ENCODE results near the gene EFNA2. TPM values are rescaled to one million over a fixed set of nuclear protein-coding genes. Genes with fewer than 3 reads are reported as not detected.

The EFNA2 gene
- total RNA-seq, 1 donor from 2014 or later, result 17.6 TPM

DNA sequence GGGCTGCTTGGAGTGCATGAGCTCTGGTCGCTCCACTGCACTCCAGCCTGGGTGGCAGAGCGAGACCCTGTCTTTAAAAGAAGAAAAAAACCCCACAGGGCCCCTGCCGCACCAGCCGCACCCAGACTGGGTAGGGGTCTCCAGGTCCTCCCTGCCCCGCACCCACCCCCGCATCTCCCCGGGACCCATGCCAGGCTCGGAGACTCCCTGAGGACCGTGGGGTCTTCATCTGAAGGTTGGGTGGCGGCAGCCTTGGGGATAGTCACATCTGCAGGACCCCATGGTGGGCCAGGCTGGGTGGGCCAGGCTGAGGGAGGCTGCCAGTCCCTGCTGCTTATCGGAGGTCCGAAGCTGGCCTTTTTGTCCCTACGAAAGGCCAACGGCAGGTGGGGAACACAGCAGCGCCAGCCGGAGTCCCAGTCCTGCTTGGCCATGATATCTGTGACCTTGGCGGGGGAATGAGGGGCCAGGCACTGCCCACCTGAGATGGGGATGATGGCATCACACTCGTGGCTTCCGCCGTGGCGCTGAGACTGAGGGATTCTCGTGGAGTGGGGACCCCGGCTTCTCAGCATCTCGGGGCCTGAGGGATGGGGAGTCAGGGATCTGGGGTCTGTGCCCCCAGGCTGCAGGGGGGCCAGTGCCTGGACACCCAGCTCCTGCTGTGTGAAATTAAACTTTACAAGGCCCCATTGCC is 11.1 kb downstream of the EFNA2 start:
- TF ChIP-seq, protein P1, sequence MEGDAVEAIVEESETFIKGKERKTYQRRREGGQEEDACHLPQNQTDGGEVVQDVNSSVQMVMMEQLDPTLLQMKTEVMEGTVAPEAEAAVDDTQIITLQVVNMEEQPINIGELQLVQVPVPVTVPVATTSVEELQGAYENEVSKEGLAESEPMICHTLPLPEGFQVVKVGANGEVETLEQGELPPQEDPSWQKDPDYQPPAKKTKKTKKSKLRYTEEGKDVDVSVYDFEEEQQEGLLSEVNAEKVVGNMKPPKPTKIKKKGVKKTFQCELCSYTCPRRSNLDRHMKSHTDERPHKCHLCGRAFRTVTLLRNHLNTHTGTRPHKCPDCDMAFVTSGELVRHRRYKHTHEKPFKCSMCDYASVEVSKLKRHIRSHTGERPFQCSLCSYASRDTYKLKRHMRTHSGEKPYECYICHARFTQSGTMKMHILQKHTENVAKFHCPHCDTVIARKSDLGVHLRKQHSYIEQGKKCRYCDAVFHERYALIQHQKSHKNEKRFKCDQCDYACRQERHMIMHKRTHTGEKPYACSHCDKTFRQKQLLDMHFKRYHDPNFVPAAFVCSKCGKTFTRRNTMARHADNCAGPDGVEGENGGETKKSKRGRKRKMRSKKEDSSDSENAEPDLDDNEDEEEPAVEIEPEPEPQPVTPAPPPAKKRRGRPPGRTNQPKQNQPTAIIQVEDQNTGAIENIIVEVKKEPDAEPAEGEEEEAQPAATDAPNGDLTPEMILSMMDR (conservative IDR thresholded peaks at IDR 0.05), result no peak
- no peak for DNase-seq (ENCODE audit: extremely low spot score, unreplicated experiment)
- no peaks in the 10 kb centered on the region for H3K27me3 Mint-ChIP-seq
- H3K4me1 Mint-ChIP-seq (ENCODE audit: unreplicated experiment), result peaks cover 3% of the 10 kb centered on the region
- H3K9me3 Mint-ChIP-seq, result no peaks in the 10 kb centered on the region
- H3K36me3 Mint-ChIP-seq, result no peaks in the 10 kb centered on the region
- no peak overlapping the region for H3K27ac Mint-ChIP-seq
- H3K4me3 Mint-ChIP-seq, result no peak overlapping the region

GRCh38 chr19:1298235-1298634 is 12.6 kb downstream of the EFNA2 start:
- no peak overlapping the region for H3K27ac Mint-ChIP-seq
- H3K27me3 Mint-ChIP-seq, result no peaks in the 10 kb centered on the region
- DNase-seq (ENCODE audit: extremely low spot score, unreplicated experiment), result no peak
- H3K4me3 Mint-ChIP-seq, result no peak overlapping the region
- peaks cover 3% of the 10 kb centered on the region for H3K4me1 Mint-ChIP-seq (ENCODE audit: unreplicated experiment)
- TF ChIP-seq, protein P1 (conservative IDR thresholded peaks at IDR 0.05), result no peak
- no peaks in the 10 kb centered on the region for H3K9me3 Mint-ChIP-seq
- H3K36me3 Mint-ChIP-seq, result no peaks in the 10 kb centered on the region

DNA sequence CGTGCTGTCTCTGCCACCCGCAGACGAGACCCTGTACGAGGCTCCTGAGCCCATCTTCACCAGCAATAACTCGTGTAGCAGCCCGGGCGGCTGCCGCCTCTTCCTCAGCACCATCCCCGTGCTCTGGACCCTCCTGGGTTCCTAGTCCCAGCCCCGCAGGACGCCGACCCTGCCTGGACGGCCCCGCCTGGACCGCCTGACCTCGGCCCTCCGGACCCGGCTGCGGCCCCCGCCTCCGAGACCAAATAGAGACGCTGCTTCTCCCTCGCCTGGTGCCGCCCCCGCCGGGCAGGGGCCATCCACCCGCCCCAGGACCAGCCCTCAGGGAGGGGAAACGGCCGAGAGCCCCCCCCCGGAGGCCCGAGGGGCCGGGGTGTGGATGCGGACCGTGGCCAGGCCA is 14.1 kb downstream of the EFNA2 start:
- Mint-ChIP-seq H3K27ac (no peak overlapping the region), H3K4me1 (ENCODE audit: unreplicated experiment) (peaks cover 3% of the 10 kb centered on the region), H3K27me3 (no peaks in the 10 kb centered on the region), H3K9me3 (no peaks in the 10 kb centered on the region), H3K36me3 (no peaks in the 10 kb centered on the region), H3K4me3 (no peak overlapping the region)
- no peak for DNase-seq (ENCODE audit: extremely low spot score, unreplicated experiment)
- TF ChIP-seq, protein P1 (conservative IDR thresholded peaks at IDR 0.05), result no peak

DNA sequence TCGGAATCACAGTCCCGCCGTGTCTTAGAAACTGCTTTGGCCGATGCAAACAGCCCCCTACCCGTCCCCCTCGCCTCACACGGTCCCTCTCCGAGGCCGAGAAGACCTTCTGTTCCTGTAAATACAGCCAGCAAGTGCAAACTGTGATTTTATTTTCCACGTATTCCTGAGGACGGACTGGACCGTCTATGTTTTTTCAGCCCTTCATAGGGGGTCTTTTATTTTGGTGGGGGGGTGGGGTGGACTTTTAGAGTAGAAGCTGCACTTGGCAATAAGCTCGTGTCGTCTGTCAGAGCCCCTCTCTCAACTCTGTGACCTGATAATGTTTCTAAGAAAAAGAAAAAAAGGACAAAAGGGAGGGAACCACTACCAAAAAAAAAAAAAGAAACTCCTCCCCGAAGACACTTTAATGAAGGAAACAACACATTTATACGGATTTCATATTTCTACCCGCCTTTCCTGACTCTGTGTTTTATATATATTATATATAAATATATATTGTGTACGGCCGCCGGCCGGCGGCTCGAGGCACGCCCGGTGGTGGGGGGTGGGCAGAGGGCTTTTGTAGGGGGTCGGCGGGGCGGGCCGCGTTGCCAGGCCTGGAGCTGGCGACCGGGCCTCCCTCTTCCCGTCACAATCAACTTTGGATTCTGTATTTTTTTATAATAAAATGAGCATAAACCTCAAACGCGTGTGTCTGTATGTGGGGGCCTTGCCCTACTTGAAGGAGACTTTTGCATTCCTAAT is 15.2 kb downstream of the EFNA2 start:
- Mint-ChIP-seq H3K9me3 (no peaks in the 10 kb centered on the region), H3K4me3 (no peak overlapping the region), H3K27me3 (no peaks in the 10 kb centered on the region), H3K27ac (no peak overlapping the region), H3K36me3 (no peaks in the 10 kb centered on the region), H3K4me1 (ENCODE audit: unreplicated experiment) (peaks cover 3% of the 10 kb centered on the region)
- TF ChIP-seq, protein P1 (conservative IDR thresholded peaks at IDR 0.05), result no peak
- no peak for DNase-seq (ENCODE audit: extremely low spot score, unreplicated experiment)

- TF ChIP-seq, protein P1 (conservative IDR thresholded peaks at IDR 0.05), result no peak
- no peaks in the 10 kb centered on the region for H3K27me3 Mint-ChIP-seq
- no peaks in the 10 kb centered on the region for H3K9me3 Mint-ChIP-seq
- H3K4me3 Mint-ChIP-seq, result no peak overlapping the region
- H3K27ac Mint-ChIP-seq, result no peak overlapping the region
- DNase-seq (ENCODE audit: extremely low spot score, unreplicated experiment), result no peak
- H3K4me1 Mint-ChIP-seq (ENCODE audit: unreplicated experiment), result no peaks in the 10 kb centered on the region
- no peaks in the 10 kb centered on the region for H3K36me3 Mint-ChIP-seq
Measured at GRCh38 chr19:1302533-1303239, 17.0 kb downstream of the EFNA2 start.
